Measurements from ENCODE around the gene DNMT1. TPM values are rescaled to one million over a fixed set of nuclear protein-coding genes. Genes with fewer than 3 reads are reported as not detected.

Gene DNMT1
- polyA plus RNA-seq, 3 donors = 17.6 to 72.5 (median 19.0) TPM

DNA sequence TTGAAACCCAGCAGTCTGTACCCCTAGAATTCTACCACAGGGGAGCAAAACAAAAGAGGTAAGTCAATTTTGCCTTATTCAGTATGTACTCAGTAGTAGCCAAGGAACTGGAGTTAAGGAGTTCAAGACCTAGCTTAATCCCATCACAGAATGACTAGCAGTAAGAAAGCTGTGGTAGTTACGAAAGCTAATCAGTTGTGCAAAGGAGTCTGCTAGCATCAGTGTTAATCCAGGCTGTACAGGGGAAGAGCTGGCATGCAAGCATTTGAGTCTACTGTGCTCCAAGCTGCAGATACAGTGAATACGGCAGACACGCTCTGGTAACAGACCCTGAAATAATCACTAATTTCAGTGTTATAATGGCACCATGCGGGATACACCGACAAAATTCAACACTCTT, 4.7 kb downstream of the DNMT1 start:
- Histone ChIP-seq H3K79me2 (ENCODE audit: insufficient read depth, low read length) (peaks cover 98% of the 10 kb centered on the region), H3K27ac (ENCODE audit: low read depth in 1 of 2, low read length in 2 of 2) (peak overlapping the region in 1 of 2 donors; percentile 4), H3K9ac (ENCODE audit: insufficient read depth, low read length, poor library complexity, severe bottlenecking) (no peak overlapping the region), H3K4me3 (replicated peaks in 1 of 3; ENCODE audit: low read depth in 2 of 3, low read length in 3 of 3) (no peak overlapping the region), H3K27me3 (ENCODE audit: control insufficient read depth in 2 of 2, insufficient read depth in 2 of 2, low read length in 2 of 2) (no peaks in the 10 kb centered on the region), H4K20me1 (ENCODE audit: insufficient read depth, low read length) (peaks cover 54% of the 10 kb centered on the region), H3K4me1 (ENCODE audit: control insufficient read depth in 1 of 2, insufficient read depth in 2 of 2, low read length in 2 of 2) (peaks cover 10 to 19% of the 10 kb centered on the region in 2 donors), H3K4me2 (replicated peaks; ENCODE audit: extremely low read depth, low read length, poor library complexity, severe bottlenecking) (no peak overlapping the region), H2AFZ (ENCODE audit: insufficient read depth, low read depth, low read length, poor library complexity, severe bottlenecking) (no peak overlapping the region), H3K36me3 (replicated peaks in 1 of 2; ENCODE audit: control insufficient read depth in 1 of 2, insufficient read depth in 2 of 2, low read length in 2 of 2) (peaks cover 21 to 39% of the 10 kb centered on the region in 2 donors), H3K9me3 (replicated peaks in 1 of 2; ENCODE audit: control insufficient read depth in 1 of 2, insufficient read depth in 1 of 2, low read length in 2 of 2) (no peaks in the 10 kb centered on the region)
- H3K36me3 Mint-ChIP-seq = peaks cover 23 to 39% of the 10 kb centered on the region in 2 donors
- TF ChIP-seq, protein P1, sequence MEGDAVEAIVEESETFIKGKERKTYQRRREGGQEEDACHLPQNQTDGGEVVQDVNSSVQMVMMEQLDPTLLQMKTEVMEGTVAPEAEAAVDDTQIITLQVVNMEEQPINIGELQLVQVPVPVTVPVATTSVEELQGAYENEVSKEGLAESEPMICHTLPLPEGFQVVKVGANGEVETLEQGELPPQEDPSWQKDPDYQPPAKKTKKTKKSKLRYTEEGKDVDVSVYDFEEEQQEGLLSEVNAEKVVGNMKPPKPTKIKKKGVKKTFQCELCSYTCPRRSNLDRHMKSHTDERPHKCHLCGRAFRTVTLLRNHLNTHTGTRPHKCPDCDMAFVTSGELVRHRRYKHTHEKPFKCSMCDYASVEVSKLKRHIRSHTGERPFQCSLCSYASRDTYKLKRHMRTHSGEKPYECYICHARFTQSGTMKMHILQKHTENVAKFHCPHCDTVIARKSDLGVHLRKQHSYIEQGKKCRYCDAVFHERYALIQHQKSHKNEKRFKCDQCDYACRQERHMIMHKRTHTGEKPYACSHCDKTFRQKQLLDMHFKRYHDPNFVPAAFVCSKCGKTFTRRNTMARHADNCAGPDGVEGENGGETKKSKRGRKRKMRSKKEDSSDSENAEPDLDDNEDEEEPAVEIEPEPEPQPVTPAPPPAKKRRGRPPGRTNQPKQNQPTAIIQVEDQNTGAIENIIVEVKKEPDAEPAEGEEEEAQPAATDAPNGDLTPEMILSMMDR (IDR thresholded peaks at IDR 0.05) = no peak
- WGBS (ENCODE audit: insufficient coverage) = 100% methylated on average over 3 of the region's 5 CpGs
- no peak for DNase-seq
- intact Hi-C loops (cut with micrococcal nuclease) = loop anchor here (5.0 to 10.0 kb wide), 3 partner anchors 62 to 85 kb away; partner anchors contain the start of genes ANGPTL6 (in 1 of the 2), MRPL4 (in 1 of the 2) and PPAN (in 1 of the 2)
- peak overlapping the region in 1 of 7 donors; percentile 21 for H3K27ac Mint-ChIP-seq
- peaks cover 0 to 1% (median 0%) of the 10 kb centered on the region in 3 donors for H3K27me3 Mint-ChIP-seq (ENCODE audit: low read depth in 3 of 3)
- no peak overlapping the region for H3K4me3 Mint-ChIP-seq
- H3K9me3 Mint-ChIP-seq = no peaks in the 10 kb centered on the region
- H3K4me1 Mint-ChIP-seq = peaks cover 15% of the 10 kb centered on the region

DNA sequence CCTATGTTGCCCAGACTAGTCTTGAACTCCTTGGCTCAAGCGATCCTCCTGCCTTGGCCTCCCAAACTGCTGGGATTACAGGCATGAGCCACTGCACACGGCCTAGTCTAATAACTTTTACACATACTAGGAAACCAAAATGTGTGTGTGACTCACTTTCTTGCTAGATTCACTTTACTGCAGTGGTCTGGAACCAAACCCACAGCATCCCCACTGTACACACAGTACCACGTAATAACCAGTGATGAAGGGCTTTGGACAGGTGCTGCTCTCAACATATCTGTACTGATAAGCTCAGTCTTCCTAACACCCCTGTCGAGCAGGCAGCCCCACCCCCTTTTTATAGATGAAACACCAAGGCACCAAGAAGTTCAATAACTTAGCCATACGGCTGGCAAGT, 5.1 kb downstream of the DNMT1 start:
- no peaks in the 10 kb centered on the region for H3K9me3 Mint-ChIP-seq
- H3K4me1 ChIP-seq (ENCODE audit: control insufficient read depth in 1 of 2, insufficient read depth in 2 of 2, low read length in 2 of 2) = peaks cover 10 to 17% of the 10 kb centered on the region in 2 donors
- peak overlapping the region in 1 of 2 donors; percentile 4 for H3K27ac ChIP-seq (ENCODE audit: low read depth in 1 of 2, low read length in 2 of 2)
- no peak overlapping the region for H3K9ac ChIP-seq (ENCODE audit: insufficient read depth, low read length, poor library complexity, severe bottlenecking)
- no peak for DNase-seq
- no peak overlapping the region for H2AFZ ChIP-seq (ENCODE audit: insufficient read depth, low read depth, low read length, poor library complexity, severe bottlenecking)
- H3K4me3 Mint-ChIP-seq = no peak overlapping the region
- peaks cover 24 to 43% of the 10 kb centered on the region in 2 donors for H3K36me3 ChIP-seq (replicated peaks in 1 of 2; ENCODE audit: control insufficient read depth in 1 of 2, insufficient read depth in 2 of 2, low read length in 2 of 2)
- no peak overlapping the region for H3K4me2 ChIP-seq (replicated peaks; ENCODE audit: extremely low read depth, low read length, poor library complexity, severe bottlenecking)
- intact Hi-C loops (cut with micrococcal nuclease) = loop anchor here (5.0 to 10.0 kb wide), 3 partner anchors 63 to 85 kb away; partner anchors contain the start of genes ANGPTL6 (in 1 of the 2), MRPL4 (in 1 of the 2) and PPAN (in 1 of the 2)
- no peaks in the 10 kb centered on the region for H3K27me3 ChIP-seq (ENCODE audit: control insufficient read depth in 2 of 2, insufficient read depth in 2 of 2, low read length in 2 of 2)
- peaks cover 99% of the 10 kb centered on the region for H3K79me2 ChIP-seq (ENCODE audit: insufficient read depth, low read length)
- WGBS (ENCODE audit: insufficient coverage) = 95% methylated on average over 3 of the region's 5 CpGs
- peaks cover 57% of the 10 kb centered on the region for H4K20me1 ChIP-seq (ENCODE audit: insufficient read depth, low read length)
- peaks cover 23 to 43% of the 10 kb centered on the region in 2 donors for H3K36me3 Mint-ChIP-seq
- peaks cover 0 to 1% (median 0%) of the 10 kb centered on the region in 3 donors for H3K27me3 Mint-ChIP-seq (ENCODE audit: low read depth in 3 of 3)
- peak overlapping the region in 2 of 7 donors; percentile 21 to 36 for H3K27ac Mint-ChIP-seq
- no peak overlapping the region for H3K4me3 ChIP-seq (replicated peaks in 1 of 3; ENCODE audit: low read depth in 2 of 3, low read length in 3 of 3)
- TF ChIP-seq, protein P1 (IDR thresholded peaks at IDR 0.05) = no peak
- H3K4me1 Mint-ChIP-seq = peaks cover 15% of the 10 kb centered on the region
- H3K9me3 ChIP-seq (replicated peaks in 1 of 2; ENCODE audit: control insufficient read depth in 1 of 2, insufficient read depth in 1 of 2, low read length in 2 of 2) = no peaks in the 10 kb centered on the region

Measured in CD14-positive monocyte (primary cell).